Measurements from ENCODE around the gene PRKN.

- TF ChIP-seq POLR2A (IDR thresholded peaks at IDR 0.05; ENCODE audit: low read length) (no peak), GATA1 (IDR thresholded peaks at IDR 0.05; ENCODE audit: low read depth, low read length) (no peak)
Observed at GRCh38 chr6:162497389-162497788, 230.2 kb downstream of the PRKN start.
